GM19467 (cell line): ENCODE results near the gene POU2F2.

ENCODE experiments used
- ATAC-seq: cut with Tn5 transposase; IDR thresholded peaks from one replicate; pipeline ENCODE4 v1.9.1; 2021; ENCODE audit warnings: mild to moderate bottlenecking, moderate library complexity; ENCODE audit not compliant: unreplicated experiment

POU2F2 gene

DNA sequence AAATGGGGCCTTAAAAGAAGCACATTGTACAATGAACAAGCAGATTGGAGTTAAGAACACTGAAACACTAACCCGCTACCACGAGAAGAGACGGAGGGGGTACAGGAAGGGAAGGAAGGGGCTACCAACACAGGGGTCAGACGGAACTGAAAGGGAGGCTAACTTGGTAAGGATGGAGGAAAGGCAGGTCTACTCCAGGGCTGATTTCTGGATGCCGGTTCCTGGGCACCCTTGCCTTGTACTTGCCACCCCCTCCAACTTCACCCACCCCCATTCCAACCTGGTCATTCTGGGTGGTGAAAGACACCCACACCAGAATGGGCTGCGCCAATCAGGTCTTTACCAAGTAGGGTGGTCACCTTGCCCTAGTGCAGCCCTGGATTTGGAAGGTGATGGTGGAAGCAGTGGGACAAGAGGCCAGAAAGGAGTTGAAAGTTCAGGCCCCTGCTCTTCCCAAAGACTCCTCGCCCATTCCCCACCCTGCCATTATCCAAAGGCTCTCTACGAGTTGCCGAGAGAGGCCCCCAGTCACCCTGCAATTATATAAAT is 46.0 kb downstream of the POU2F2 start:
- no peak for ATAC-seq

DNA sequence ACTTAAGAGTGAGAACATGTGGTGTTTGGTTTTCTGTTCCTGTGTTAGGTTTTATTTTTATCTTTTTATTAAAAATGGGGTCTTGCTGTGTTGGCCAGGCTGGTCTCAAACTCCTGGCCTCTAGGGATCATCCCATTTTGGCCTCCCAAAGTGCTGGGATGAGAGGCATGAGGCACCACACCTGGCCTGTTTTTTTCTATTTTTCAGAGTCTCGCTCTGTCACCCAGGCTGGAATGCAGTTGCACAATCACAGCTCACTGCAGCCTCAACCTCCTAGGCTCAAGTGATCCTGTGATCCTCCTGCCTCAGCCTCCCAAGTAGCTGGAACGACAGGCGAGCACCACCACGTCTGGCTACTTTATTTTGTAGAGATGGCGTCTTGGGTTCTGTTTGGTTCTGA is 48.7 kb downstream of the POU2F2 start:
- no peak for ATAC-seq

DNA sequence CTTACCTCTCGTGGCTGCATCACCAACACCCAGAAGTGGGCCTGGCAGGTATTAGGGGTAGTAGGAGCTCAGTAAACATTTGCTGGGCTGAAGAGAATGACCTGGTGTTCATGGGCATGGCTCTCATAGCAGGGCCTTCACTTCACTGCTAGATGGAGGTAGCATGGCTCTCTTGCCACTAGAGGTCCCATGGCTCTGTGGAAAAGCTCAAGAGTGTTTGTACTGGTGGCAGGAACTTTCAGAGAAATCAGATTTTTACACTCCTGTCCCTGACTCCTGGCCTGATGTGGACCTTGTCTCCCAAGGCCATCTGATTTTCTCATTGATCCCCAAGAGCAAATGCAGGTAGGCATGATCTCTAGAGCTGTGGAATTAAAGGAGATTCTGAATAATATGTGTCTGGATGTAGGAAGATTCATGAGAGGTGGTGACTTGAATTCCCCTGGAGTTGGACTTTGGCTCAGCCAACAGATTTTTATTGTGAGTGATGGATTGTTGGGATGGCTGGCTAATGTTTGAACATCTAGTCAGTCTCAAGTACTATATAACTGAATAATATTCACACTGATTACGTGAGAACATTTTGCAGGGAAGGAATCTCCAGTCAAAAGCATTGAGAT is 50.6 kb downstream of the POU2F2 start:
- no peak for ATAC-seq

DNA sequence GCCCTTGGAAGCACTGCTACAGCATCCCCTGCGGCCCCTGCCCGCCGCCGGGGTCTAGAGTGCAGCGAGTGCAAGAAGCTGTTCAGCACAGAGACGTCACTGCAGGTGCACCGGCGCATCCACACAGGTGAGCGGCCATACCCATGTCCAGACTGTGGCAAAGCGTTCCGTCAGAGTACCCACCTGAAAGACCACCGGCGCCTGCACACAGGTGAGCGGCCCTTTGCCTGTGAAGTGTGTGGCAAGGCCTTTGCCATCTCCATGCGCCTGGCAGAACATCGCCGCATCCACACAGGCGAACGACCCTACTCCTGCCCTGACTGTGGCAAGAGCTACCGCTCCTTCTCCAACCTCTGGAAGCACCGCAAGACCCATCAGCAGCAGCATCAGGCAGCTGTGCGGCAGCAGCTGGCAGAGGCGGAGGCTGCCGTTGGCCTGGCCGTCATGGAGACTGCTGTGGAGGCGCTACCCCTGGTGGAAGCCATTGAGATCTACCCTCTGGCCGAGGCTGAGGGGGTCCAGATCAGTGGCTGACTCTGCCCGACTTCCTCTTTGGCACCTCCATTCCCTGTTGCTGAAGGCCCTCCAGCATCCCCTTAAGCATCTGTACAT is 51.4 kb downstream of the POU2F2 start:
- no peak for ATAC-seq

DNA sequence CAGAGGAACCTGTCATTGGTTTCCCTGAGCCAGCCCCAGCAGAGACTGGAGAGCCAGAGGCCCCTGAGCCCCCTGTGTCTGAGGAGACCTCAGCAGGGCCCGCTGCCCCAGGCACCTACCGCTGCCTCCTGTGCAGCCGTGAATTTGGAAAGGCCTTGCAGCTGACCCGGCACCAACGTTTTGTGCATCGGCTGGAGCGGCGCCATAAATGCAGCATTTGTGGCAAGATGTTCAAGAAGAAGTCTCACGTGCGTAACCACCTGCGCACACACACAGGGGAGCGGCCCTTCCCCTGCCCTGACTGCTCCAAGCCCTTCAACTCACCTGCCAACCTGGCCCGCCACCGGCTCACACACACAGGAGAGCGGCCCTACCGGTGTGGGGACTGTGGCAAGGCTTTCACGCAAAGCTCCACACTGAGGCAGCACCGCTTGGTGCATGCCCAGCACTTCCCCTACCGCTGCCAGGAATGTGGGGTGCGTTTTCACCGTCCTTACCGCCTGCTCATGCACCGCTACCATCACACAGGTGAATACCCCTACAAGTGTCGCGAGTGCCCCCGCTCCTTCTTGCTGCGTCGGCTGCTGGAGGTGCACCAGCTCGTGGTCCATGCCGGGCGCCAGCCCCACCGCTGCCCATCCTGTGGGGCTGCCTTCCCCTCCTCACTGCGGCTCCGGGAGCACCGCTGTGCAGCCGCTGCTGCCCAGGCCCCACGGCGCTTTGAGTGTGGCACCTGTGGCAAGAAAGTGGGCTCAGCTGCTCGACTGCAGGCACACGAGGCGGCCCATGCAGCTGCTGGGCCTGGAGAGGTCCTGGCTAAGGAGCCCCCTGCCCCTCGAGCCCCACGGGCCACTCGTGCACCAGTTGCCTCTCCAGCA is 52.1 kb downstream of the POU2F2 start:
- no peak for ATAC-seq

DNA sequence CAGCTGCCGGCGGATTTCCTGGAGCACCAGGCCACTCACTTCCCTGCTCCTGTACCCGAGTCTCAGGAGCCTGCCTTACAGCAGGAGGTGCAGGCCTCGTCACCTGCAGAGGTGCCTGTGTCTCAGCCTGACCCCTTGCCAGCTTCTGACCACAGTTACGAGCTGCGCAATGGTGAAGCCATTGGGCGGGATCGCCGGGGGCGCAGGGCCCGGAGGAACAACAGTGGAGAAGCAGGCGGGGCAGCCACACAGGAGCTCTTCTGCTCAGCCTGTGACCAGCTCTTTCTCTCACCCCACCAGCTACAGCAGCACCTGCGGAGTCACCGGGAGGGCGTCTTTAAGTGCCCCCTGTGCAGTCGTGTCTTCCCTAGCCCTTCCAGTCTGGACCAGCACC is 53.0 kb downstream of the POU2F2 start:
- no peak for ATAC-seq

DNA sequence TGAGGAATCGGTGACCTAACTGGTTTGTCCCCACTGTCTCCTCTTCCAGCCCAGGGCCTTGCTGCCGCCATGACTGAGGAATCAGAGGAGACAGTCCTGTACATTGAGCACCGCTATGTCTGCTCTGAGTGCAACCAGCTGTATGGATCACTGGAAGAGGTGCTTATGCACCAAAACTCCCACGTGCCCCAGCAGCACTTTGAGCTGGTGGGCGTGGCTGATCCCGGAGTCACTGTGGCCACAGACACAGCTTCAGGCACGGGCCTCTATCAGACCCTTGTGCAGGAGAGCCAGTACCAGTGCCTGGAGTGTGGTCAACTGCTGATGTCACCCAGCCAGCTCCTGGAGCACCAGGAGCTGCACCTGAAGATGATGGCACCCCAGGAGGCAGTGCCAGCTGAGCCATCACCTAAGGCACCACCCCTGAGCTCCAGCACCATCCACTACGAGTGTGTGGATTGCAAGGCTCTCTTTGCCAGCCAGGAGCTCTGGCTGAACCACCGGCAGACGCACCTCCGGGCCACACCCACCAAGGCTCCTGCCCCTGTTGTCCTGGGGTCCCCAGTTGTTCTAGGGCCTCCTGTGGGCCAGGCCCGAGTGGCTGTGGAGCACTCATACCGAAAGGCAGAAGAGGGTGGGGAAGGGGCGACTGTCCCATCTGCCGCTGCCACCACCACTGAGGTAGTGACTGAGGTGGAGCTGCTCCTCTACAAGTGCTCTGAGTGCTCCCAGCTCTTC is 53.5 kb downstream of the POU2F2 start:
- ATAC-seq, result no peak

DNA sequence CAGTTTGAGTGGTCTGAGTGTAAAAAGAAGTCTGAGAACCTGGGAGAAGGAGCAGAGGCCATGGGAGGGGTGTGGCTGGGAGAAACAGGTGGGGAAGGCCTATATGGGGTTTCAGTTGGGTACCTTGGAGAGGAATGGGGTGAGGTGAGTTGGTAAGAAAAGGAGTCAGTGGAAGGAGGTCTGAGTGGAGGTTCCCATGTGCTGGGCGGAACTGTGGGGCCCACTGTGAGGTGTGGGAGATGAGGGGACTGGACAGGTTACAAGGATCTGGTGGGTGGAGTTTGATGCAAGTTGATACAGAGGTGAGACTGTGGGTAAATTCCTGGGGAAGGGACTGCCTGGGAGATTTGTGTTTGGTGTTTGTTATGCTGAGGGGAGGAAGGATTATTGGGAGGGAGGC is 54.2 kb downstream of the POU2F2 start:
- no peak for ATAC-seq

DNA sequence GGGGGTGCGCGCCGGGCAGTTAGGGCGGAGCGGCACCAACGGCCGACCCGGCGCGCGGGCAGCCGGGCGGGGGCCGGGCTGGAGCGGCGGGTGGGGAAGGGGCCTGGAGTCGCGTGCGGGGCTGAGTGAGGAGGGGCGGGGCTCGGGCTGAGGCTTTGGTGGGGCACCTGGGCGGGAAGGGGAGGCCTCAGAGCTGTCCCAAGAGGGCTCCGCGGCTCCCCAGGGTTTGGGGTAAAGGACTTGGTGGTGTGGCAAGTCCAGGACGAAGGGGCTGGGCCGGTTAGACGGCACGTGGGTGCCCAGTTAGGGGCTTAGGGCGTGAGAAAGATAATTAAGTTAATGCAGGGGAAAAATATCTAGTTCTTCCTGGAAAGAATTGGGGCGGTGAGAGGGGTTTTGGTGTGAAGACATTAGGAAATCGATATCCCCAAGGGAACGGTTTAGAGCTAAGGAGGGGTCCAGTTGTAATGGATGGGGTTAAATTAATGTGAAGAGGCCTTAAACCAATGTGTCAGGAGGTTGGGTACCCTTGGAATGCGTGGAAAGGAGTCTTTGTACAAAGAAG is 55.8 kb downstream of the POU2F2 start:
- peak; percentile 32 for ATAC-seq

DNA sequence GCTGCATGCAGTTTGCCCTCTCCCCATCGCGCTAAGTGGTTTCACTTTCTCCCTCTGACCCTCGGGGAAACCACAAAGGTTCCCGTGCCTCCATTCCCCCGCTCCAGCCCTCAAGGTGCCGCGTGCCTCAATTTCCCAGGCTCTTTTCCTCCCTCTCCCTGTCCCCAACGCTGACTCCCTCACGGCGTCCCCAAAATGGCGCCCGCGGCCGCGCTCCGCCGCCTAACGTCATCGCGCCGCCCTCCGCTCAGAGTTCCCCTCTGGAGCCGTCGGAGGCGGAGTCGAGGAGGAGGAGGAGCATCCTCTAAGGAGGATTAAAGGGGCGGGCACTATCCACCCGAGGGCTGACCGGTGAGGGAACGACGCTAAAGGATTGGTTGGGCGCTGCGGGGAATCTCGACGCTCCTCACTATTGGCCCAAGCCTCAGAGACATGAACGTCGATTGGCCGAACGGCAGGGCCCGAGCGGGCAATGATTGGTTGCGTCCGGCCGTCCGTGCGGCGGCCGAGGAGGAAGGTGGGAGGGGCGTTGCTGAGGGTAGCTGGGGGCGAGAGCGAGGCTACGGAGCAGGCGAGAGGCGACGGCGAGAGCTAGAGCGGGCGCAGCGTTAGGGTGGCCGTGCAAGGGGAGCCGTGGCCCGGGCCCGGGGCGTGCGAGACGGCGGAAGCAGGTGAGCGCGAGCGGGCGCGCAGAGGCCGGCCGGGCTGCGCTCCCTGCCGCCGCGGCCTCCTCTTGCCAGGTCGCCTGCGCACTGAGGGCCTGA is 56.4 kb downstream of the POU2F2 start, which contains the start of gene ZNF574:
ZNF574 (plus strand) TSS at position 551 of the 764 bp plus-strand sequence. CDS start 2,441 bp downstream, outside the sequence.
- ATAC-seq, result peak; percentile 92

DNA sequence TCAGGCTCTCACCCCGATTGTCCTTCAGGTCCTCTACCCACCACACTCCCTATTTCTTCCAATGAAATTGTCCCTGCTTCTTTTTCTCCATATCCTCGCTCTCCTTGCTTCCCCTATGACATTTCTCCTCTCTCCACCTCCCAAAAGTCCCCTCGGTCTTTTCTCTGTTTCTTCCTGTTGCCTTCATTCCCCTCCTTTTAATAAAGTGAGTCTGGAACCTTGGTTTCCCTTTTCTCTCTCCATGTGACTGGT is 57.0 kb downstream of the POU2F2 start:
- no peak for ATAC-seq

DNA sequence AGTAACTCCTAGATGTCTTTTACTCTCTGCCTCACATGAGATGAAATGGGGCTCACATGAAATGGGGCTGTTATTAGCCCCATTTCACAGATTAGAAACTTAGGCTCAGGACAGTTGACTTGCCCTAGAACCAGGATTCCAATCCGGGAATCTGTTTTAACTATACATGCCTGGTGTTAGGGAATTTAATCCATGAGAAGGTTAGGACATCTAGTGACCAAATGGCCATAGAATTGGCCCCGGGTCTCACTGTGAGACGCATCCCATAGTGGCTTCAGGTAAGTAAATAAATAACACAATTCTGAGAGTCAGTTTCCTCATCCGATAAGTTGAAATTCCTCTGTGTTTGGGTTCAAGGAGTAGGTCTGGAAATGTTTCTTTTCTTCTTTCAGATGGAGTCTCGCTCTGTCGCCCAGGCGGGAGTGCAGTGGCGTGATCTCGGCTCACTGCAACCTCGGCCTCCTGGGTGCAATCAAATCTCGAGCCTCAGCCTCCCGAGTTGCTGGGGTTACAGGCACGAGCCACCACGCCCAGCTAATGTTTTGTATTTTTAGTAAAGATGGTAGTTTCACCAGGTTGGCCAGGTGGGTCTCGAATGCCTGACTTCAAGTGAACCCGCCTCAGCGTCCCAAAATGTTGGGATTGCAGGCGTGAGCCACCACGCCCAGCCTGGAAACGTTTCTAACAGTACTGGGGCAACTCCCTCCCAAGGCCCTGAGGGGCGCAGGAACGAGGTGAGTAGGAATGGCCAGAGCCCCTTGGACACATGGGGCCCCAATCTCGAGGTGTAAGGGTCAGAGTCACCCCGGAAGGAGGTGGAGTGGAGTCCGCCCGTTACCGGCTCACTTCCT is 57.5 kb downstream of the POU2F2 start:
- no peak for ATAC-seq

DNA sequence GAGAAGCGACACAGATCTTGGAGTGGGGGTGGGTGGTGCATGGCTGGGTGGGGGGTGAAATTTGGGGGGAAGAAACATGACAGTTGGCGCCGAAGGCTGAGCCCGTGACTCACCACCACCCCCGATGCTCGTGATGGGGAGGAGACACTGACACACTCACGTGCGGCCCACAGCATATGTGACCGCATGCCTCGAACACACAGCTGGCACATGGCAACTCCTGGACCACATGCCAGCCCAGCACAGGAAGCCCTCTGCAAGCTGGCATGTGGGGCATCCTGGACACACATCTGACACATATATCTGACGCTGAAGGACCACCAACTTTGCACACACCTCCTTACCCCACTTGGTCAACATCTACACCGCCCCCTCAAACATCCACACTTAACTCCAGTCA is 61.0 kb downstream of the POU2F2 start:
- ATAC-seq, result no peak

DNA sequence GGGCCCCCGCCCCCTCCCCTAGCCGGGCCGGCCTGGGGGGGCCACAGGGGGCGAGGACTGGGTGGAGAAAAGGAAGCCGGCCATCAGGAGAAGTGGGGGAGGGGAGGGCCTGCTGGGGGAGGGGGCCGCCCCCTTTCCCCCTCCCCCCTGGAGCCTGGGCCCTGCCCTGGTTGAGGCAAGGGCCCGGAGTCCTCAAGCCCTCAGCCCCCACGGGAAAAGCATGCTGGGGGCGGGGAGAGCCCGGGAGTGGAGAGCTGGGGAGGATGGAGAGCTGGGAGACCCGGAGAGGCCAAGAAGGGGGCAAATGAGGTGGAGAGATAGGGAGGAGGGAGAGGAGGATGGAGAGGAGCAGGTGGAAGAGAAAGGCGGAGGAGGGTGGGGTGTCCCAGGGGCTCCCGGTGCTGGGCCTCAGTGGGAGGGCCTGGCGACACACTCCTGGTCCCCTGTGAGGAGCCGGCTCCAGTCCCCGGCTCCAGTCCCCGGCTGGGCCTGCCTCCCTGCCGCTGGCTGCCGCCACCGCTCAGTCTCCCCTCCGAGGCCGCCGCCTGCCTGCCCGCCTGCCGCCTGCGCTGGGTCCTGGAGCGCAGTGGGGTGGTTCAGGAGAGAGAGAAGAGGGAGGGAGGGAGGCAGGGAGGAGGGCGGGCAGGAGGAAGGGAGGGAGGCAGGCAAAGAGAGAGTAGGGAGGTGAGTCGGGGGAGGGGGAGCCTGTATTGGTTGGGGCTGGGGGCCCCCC is 62.5 kb downstream of the POU2F2 start, which contains the start of gene GRIK5:
GRIK5 (minus strand) TSS at position 588 of the 733 bp plus-strand sequence. CDS start 4,436 bp downstream, outside the sequence.
- ATAC-seq, result no peak

DNA sequence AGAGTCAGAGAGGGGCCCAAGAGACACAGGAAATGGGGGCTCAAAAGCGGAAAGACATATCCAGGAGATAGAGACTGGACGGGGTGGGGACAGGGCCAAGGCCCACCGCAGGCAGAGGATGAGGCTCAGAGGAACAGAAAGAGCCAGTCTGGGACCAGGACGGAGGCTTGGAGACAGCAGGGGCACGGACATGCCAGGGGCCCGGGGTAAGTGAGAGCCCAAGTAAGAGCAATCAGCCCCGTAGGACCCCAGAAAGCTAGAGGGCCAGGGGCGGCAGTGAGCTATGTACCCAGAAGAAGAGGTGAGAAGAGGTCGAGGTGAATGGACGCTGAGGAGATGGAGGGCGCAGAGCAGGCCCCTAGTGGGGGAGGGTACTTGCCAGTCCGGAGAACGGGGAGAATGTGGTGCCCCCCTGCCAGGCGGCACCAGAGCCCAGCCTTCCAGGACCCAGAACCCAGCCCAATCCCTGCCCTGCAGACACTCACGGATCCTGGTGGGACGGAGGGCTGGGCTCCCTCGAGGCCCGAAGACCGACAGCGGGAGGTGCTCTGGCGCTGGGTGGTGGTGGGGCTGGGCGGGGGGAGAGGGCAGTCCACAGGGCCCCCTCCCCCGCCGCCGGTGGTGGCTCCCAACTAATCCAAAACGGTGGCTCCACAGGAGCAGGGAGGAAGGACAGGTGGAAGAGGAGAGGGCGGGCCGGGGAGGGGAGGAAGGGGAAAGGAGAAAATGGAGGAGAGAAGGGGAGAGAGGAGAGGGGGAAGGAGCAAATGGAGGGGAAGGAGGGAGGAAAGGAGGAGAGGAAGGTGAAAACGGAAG is 63.3 kb downstream of the POU2F2 start:
- ATAC-seq, result no peak

DNA sequence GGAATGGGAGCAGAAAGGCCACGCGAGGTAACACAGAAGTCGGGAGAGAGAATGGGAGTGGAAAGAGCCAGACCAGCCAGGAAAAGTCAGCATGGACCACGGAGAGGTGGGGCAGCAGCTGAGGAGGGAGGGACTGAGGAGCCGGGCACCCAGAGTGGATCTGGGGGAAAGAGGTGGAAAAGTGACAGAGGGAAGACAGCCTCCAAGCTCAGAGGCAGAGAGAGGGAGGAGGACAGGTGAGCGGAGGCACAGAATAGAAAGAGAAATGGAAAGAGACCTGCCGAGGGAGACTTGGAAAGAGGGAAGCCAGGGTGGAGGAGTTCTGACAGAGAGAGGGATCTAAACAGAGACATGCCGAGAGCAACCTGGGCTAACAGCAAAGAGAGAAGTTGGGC is 63.9 kb downstream of the POU2F2 start:
- no peak for ATAC-seq

DNA sequence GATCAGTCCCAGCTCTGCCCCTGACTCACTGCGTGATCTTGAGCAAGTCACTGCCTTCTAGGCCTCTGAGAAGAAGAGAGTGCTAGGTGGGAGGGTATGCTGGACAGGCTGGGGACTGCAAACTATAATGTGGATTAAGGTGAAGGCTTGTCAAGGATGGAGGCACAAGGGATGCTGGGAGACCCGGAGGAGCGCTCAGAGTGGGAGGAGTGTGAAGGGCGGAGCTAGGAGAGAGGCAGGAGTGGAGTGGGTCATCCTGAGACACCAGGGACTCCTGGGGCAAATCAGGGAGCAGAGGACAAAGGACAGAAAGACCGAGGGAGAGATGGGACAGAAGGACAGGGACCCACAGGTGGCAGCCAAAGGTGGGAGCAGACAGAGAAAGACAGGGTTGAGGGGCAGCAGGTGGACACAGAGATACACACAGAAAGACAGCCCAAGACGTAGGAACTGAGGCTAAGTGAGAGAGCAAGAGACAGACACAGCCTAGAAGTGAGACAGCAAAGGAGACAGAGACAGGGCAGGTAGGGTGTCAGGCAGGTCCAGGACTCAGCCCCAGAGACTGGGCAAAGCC is 64.8 kb downstream of the POU2F2 start:
- ATAC-seq, result no peak
